RWPE1 (cell line): ENCODE data around the gene PPFIA2.
"Not testable (repeated sequence)": the region's sequence is repeated elsewhere in the genome, so short reads cannot be mapped to it uniquely, and the experiment has no call there.

ENCODE experiments used
- CTCF ChIA-PET: fragments of 350-600 bp; sonication (Branson Sonifier 250); formaldehyde crosslinking; extraction: SDS; loops from one replicate; lab custom pipeline; 2021; lab: Yijun Ruan, JAX
- POLR2A ChIA-PET: fragments of 400-600 bp; formaldehyde crosslinking; extraction: SDS; loops from one replicate; lab custom pipeline; 2020; ENCODE audit warnings: antibody characterized with exemption; ENCODE audit not compliant: low non-redundant PET; lab: Yijun Ruan, JAX
- DNase-seq: peaks from one replicate; pipeline ENCODE4 v3.0.0; 2012; ENCODE audit warnings: low spot score
- H3K27ac ChIP-seq: fragments of 450-650 bp; 2 replicates; pipeline ENCODE4 v1.5.1; 2017
- TF ChIP-seq, protein P1 (sequence below): fragments of 450-650 bp; conservative IDR thresholded peaks from 2 replicates; pipeline ENCODE4 v1.5.1; 2017; ENCODE audit warnings: low read depth, mild to moderate bottlenecking

Gene PPFIA2

DNA sequence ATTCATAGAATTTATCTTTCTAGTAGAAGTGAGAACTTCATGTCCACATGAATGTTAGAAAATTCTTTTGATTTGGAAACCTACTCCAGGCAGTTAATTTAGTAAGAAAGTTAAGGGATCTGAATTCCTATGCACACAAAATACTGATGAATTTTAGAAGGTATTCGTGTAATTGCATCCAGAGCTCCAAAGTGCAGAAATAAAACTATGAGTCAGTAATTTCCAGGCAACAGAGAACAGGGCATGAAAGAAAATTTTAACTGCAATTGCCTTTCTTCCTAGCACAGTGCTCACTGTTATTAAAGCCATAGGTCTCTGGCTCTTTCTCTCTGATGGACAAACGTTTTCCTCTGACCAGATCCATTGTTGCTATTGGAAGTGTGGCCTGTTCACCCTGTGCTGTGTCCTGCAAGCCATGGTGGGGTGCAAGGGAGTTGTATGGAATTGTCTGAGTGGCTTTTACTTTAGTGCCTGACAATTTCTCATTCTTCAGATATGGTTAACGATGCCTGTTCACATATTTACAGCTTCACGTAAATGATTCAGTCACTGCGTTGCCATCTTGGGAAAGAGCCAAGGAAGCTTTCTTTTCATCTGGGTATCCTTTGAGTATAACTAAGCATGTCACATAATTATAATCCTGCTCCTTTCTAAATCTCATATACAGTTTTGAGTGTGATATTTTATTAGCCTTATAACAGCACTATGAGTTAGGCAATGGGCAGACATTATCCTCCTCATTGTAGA, 536.1 kb downstream of the PPFIA2 start:
- no peak for DNase-seq
- H3K27ac ChIP-seq: no peak overlapping the region
- TF ChIP-seq, protein P1, sequence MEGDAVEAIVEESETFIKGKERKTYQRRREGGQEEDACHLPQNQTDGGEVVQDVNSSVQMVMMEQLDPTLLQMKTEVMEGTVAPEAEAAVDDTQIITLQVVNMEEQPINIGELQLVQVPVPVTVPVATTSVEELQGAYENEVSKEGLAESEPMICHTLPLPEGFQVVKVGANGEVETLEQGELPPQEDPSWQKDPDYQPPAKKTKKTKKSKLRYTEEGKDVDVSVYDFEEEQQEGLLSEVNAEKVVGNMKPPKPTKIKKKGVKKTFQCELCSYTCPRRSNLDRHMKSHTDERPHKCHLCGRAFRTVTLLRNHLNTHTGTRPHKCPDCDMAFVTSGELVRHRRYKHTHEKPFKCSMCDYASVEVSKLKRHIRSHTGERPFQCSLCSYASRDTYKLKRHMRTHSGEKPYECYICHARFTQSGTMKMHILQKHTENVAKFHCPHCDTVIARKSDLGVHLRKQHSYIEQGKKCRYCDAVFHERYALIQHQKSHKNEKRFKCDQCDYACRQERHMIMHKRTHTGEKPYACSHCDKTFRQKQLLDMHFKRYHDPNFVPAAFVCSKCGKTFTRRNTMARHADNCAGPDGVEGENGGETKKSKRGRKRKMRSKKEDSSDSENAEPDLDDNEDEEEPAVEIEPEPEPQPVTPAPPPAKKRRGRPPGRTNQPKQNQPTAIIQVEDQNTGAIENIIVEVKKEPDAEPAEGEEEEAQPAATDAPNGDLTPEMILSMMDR: no peak
- CTCF ChIA-PET: no interaction called here
- POLR2A ChIA-PET: no interaction called here

DNA sequence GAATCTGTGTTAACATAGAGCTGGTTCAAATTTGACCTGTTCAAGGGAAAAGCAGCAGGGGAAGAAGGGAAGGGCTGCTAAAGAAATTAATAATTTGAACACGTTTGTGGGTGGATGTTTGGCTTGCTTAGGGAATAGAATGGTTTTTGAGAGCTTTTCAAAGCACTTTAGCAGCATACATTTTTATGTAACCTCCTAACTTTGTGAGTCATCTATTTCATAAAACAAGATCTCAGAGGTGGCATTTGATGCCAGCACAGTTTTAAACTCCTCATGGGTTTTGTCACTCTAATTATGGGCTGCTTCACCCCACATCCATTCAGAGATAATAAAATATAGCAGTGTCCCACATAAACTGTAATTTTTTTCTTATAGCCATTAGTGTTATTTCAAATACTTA, 537.5 kb downstream of the PPFIA2 start:
- POLR2A ChIA-PET: no interaction called here
- TF ChIP-seq, protein P1: no peak
- no peak overlapping the region for H3K27ac ChIP-seq
- CTCF ChIA-PET: no interaction called here
- DNase-seq: no peak

DNA sequence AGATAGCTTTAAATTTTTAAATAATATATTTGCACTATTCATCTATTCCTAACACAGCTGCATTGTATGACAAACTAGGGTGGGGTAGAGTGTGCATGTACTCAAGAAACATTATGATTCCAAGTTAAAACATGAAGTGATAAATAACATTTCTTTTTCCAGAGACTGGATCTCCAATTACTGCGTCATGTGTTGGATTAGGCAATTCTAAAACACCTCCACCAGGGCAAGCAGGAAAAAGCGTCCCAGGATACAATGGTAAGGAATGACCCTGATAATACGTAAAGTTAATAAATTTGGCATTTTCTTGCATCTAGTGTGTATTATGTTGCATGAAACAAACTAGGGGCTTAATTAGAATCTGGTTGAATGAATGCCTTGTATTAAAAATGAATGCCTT, 542.4 kb downstream of the PPFIA2 start:
- CTCF ChIA-PET: no interaction called here

DNA sequence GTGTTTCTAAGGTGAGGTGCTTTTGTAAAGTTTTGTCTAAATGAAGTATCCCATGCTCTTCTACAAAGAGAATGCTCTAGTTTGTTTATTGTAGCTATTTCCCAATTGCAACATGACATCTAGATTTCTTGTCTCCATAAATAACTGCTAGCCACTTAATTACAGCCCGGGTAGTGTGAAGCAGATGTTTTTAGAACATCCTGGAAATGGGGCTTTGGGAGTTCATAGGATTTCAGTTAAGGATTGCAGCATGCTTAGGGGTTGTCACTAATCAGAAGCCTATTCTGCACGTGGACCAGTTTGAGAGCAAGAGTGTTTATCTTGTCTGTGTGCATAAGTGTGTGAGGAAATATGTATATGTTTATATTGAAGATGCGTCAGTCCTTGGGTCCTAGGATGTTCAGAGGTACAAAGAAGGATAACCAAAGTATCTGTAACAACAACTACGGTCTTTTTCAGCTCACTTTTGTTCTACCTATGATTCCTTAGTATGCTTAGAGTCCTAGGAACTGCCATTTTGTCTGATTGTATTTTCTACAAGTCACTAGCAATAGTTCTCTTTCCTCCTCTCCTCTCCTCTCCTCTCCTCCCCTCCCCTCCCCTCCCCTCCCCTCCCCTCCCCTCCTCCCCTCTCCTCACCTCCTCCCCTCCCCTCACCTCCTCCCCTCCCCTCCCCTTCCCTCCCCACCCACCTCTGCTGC, 546.0 kb downstream of the PPFIA2 start:
- POLR2A ChIA-PET: no interaction called here
- no peak for DNase-seq
- no peak overlapping the region for H3K27ac ChIP-seq
- CTCF ChIA-PET: interaction anchor here (0.5 to 0.6 kb wide), 2 partner anchors 333 to 765 kb away, joined by 3 read pairs; no protein-coding TSS in a partner anchor
- TF ChIP-seq, protein P1: no peak

More for the DNA sequence above, 542.4 kb downstream of the PPFIA2 start:
- no peak for DNase-seq
- no peak overlapping the region for H3K27ac ChIP-seq
- TF ChIP-seq, protein P1: no peak
- POLR2A ChIA-PET: no interaction called here

DNA sequence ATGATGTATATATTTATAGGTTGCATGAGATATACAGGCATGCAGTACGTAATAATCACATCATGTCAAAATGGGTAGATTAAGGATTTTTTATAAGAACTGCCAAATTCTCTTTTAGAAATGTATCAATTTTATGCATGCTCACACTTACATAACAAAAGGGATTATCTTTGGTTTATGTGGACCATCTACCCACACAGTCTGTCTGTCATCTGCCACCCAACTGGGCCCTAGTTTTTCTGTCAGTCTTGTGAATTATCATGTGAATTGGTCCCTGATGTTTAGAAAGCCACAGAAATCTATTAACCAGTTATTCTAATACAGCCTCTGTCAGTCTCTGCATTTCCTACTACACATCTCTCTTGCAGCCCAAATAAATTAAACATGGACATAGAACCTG, 547.8 kb downstream of the PPFIA2 start:
- POLR2A ChIA-PET: no interaction called here
- no peak for DNase-seq
- CTCF ChIA-PET: no interaction called here
- TF ChIP-seq, protein P1: no peak
- H3K27ac ChIP-seq: no peak overlapping the region

DNA sequence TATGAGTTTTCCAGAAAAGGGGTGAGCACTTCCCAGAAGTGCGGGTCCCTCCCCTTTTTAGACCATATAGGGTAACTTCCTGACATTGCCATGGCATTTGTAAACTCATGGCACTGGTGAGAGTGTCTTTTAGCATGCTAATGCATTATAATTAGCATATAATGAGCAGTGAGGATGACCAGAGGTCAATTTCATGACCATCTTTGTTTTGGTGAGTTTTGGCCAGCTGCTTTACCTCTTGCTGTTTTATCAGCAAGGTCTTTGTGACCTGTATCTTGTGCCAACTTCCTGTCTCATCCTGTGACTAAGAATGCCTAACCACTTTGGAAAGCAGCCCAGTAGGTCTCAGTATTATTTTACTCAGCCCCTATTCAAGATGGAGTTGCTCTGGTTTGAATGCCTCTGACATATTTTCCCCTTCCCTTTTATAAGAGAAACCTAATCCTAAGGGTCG, 549.4 kb downstream of the PPFIA2 start:
- POLR2A ChIA-PET, DNase-seq, CTCF ChIA-PET, H3K27ac ChIP-seq: not testable (repeated sequence)

DNA sequence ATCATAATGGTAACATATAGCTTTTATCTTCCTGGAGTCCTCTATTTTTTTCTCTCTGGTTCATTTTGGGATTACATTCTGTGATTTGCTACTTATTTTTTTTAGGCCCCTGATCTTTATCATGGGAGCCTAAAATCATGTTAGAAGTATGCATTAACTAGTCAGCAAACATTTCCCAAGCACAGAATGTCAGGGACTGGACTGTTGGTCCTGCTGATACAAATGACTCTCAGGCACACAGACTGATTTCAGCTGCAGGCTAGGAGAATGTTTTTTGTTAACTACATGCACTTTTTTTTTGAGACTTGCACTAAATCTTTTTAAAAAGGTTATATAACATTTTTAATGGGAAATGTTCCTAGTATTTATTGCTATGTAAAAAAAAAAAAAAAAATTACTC, 550.1 kb downstream of the PPFIA2 start:
- no peak overlapping the region for H3K27ac ChIP-seq
- ChIA-PET POLR2A (no interaction called here), CTCF (no interaction called here)
- TF ChIP-seq, protein P1: no peak
- no peak for DNase-seq
